ENCODE data around the gene SSBP2.

The SSBP2 gene

GRCh38 chr5:81575924-81576323 is 175.0 kb downstream of the SSBP2 start:
- DNase-seq = no peak

DNA sequence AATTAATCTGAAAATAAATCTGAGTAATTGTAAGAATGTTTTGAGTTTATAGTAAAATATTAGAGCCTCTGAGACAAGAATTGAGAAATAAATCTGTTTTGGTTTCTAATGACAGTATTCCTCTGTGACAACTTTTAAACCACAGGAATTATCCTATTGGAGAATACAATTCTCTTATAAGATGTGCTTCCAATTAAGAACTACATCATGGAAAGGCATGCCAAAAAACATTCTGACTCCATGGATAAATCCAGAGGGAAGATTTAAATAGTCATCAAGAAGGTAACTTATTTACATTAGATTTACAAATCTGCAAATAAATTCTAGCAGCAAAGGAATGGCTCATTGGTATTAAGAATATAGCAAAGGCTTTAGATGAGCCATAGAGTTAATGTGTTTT is 178.7 kb downstream of the SSBP2 start:
- no peak for DNase-seq

DNA sequence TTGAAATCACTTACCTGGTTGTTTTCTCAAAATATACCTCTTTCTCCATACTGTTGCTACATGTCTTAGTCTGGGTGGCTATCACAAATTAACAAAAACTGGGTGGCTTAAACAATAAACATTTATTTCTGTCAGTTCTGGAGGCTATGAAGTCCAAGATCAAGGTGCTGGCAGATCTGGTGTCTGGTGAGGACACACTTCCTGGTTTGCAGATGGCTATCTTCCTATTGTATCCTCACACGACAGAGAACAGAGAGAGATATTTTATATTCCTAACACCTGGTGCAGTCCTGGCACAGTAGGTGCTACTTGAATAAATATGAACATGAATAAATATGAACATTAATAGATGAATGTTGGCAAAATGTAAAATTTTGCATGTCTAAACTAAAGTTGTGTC is 192.7 kb downstream of the SSBP2 start:
- no peak for DNase-seq

- DNase-seq = no peak
Observed at GRCh38 chr5:81556809-81557208, 194.1 kb downstream of the SSBP2 start.

- no peak for DNase-seq
Observed at GRCh38 chr5:81555865-81556264, 195.0 kb downstream of the SSBP2 start.

- no peak for DNase-seq
Observed at GRCh38 chr5:81554647-81555046, 196.2 kb downstream of the SSBP2 start.

GRCh38 chr5:81553567-81554212 is 197.2 kb downstream of the SSBP2 start:
- DNase-seq = no peak

DNA sequence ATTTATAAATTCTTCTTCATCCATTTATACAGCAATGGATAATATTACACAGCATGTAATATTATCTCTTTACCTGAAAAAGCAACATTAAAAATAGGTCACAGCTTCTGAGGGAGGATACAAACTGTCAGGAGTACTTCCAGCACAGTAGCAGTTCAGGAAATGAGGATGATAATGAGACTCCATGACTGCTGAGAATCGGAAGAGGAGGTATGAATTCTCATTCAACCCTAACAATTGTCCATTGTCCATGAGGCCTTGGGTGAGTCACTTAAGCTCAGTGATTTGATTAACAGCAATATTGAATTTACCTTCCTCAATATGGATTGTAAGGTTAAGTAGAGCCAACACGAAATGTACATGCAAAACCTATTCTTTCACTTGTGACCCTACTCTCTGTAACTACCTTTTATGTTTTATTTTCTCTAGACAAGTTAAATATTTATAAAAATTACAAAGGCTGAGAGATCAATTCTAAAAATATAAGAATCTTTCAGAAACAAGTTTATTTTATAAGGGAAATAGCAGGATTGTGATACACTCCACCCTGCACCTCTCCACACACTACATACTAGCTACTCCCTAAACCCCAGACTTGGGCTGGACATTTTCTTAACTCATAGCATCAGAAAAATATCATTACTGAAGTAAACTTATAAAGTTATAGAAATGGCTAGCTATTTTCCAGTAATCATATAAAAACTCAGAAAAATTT is 197.9 kb downstream of the SSBP2 start:
- no peak for DNase-seq

GRCh38 chr5:81549123-81549522 is 201.8 kb downstream of the SSBP2 start:
- no peak for DNase-seq

DNA sequence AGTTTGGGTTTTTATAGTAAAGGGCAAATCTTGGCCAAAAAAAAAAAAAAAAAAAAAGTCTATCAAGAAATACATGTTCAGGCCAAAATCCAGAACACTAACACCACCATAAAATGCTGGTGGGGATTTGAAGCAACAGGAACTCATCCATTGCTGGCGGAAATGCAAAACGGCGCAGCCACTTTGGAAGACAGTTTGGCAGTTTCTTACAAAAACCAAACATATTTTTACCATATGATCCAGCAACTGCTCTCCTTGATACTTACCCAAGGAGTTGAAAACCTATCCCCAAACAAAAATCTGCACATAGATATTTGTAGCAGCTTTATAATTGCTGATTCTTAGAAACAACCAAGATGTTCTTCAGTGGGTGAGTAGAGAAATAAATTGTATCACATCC is 203.9 kb downstream of the SSBP2 start:
- DNase-seq = no peak

DNA sequence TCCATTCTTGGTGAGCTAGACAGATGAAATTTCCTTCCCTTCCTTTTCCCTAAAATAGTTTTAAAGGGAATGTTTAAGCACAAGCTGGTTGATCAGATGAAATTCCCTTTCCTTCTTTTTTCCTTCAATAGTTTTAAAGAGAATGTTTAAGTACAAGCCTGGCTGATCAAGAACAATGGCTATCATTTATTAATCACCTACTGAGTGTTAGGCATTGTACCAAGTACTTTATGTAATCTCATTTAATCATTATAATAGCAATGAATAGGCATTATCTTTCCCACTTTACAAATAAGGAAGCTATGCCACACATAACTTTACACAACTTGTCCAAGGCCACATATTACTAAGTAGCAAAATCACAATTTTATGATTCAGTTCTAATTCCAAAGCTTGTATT is 205.0 kb downstream of the SSBP2 start:
- no peak for DNase-seq

DNA sequence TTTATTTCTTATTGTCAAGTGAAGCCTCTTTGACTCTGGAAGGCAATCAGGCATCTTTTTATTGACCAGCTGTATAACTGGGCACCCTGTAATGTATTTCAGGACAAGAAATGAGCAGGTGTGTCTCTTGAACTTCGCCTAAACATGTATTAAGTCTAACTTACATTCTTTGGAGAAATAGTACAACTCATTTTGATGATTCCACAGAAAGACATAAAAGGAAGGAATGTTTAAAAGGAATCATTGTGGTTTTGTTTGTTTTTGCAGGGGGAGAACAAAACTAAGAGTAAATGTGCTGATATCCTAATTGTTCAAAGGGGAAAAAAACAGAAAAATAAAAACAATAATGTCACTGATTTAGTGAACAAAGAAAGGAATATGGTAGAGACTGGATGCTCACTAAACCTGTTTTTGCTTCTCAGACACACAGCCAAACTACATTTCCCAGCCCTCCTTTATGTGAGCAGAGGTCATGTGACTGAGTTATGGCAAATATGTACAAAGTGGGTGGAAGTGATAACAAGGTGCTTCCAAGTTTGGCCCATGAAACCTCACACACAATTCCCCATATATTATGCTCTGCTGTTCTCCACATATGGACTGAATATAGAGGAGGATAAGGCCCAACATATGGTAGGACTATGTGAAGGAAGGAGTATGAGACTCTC is 206.4 kb downstream of the SSBP2 start:
- no peak for DNase-seq

DNA sequence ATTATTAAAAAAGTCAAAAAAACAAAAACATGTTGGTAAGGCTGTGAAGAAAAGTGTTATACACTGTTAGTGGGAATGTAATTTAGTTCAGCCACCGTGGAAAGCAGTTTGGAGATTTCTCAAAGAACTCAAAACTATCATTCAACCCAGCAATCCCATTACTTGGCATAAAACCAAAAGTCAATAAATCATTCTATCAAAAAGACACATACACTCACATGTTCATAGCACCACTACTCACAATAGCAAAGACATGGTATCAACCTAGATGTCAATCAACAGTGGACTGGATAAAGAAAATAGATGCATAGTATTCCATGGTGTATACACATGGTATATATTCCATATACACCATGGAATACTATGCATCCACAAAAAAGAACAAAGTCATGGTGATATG is 208.7 kb downstream of the SSBP2 start:
- no peak for DNase-seq

DNA sequence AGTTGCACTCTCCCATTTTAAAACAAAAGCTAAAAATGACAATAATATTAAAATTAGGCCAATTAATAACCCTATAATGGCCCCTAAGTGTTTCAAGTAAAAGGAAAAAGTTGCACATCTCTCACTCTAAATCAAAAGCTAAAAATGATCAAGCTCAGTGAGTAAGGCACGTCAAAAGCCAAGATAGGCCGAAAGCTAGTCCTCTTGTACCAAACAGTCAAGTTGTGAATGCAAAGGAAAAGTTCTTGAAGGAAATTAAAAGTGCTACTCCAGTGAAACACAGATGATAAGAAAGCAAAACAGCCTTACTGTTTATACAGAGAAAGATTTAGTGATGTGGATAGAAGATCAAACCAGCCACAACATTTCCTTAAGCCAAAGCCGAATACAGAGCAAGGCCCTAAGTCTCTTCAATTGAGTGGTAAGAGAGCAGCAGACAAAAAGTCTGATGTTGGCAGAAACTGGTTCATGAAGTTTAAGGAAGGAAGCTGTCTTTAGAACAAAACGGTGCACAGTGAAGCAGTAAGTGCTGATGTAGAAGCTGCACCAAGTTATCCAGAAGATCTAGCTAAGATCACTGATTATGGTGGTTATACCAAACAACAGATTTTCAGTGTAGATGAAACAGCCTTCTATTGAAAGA is 212.9 kb downstream of the SSBP2 start:
- no peak for DNase-seq

DNA sequence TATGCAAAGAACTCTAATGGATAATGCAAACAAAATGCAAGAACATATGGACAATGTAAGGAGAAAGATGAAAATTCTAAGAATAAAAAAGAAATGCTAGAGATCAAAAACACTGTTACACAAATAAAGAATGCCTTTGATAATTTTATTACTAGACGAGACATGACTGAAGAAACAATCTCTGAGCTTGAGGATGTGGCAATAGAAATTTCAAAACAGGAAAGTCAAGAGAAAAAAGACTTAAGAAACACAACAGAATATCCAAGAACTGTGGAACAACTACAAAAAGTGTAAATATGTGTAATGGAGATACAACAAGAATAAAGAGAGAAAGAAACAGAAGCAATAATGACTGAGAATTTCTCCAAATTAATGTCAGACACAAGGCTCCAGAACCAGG is 216.5 kb downstream of the SSBP2 start:
- no peak for DNase-seq

- DNase-seq = no peak
Observed at GRCh38 chr5:81533629-81534405, 217.1 kb downstream of the SSBP2 start.

DNA sequence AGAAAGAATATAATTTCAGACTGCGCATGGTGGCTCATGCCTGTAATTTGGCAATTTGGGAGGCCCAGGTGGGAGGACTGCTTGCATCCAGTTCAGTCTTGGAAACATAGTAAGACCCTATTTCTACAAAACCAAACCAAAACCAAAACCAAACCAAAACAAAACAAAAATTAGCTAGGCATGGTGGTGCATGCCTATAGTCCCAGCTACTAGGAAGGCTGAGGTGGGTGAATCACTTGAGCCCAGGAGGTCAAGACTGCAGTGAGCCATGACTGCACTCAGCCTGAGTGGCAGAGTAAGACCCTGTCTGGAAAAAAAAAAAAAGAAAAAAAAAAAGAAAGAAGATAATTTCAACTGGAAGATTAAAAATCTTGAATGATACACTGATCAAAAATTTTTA is 220.0 kb downstream of the SSBP2 start:
- DNase-seq = no peak

- no peak for DNase-seq
Observed at GRCh38 chr5:81525690-81526089, 225.2 kb downstream of the SSBP2 start.

GRCh38 chr5:81524015-81524414 is 226.9 kb downstream of the SSBP2 start:
- DNase-seq = no peak

DNA sequence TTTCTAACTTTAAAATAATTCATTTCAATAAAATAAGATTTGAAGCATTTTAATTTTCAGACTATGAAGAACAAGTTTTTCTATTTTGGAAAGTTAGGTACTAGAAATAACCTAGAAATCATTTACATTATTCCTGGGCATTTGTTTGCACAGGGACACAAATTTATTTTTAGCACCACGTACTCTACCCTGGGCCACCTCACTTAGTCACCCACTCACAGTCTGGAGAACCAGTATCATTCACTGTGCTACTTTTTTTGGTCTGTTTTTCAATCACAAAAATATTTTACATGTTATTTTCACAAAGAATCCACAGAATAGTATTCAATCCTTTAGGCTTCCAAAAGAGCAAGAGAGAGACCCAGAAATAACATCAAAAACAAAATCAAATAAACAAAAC is 228.3 kb downstream of the SSBP2 start:
- DNase-seq = no peak

DNA sequence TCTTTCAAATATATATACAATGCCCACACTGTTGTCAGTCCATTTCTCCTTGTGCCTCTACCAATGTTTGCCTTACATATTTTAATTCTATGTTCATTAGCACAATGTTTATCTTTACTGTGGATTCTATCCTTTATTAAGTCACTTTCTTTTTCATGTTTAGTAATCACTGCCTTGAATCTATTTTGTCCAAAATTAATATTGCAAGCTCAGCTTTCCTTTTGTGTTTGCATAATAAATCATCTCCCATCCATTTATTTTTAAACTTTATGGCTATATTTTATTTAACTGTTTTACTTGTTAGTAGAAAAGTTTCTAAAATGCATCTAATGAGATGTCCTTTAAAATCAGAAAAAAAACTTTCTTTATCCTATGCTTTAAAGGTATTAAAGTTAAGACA is 230.1 kb downstream of the SSBP2 start:
- DNase-seq = no peak

DNA sequence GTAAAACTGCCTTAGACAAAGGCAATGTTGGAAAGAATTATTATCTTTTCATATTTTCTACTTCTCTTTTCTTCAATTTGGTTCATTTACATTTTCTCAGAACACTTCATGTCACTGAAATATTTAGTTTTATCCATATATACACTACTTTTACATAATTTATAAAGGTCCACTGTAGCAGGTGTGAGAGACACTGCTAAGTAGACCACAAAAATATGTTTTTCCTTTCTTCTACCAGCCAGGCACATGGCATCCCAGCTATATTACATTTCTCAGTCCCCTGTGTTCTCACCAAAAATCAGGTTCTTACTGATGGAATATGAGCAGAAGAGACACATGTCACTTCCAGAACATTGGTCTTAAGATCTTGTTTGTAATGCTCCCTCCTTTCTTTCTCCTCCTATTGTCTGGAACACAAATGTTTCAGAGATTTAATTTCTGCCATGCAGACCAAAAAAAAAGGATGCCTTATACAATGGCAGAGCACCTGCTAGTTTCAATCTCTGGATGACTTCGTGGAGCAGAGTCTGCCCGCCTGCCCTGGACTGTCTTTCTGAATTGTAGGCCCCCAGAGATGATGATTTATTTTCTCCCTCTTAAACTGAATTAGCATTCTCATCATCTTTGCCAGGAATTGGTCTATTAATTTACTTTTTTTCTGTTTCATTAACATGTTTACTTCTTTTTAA is 231.5 kb downstream of the SSBP2 start:
- DNase-seq = no peak

Measured in activated CD4-positive, CD25-positive, alpha-beta regulatory T cell treated with anti-CD3 and anti-CD28 coated beads, Interleukin-2, amount 50 U/mL, for 72 hours (primary cell).